SK-N-MC (cell line): ENCODE measurements around the gene COL6A3.

ENCODE experiments used
- EZH2 ChIP-seq: fragments of 200-600 bp; sonication (generic); IDR thresholded peaks from one replicate; pipeline ENCODE4 v1.6.1; 2017; ENCODE audit warnings: antibody characterized with exemption
- POLR2AphosphoS5 ChIP-seq: IDR thresholded peaks from 2 replicates; pipeline ENCODE4 v1.6.1; 2012; ENCODE audit warnings: mild to moderate bottlenecking, low read depth, low read length, borderline replicate concordance

- TF ChIP-seq POLR2AphosphoS5, result no peak
- no peak for TF ChIP-seq EZH2
Measured at GRCh38 chr2:237350597-237350996, 63.4 kb downstream of the COL6A3 start.
